Measurements from ENCODE around the gene ACOX1. TPM values are rescaled to one million over a fixed set of nuclear protein-coding genes. Genes with fewer than 3 reads are reported as not detected.

Gene ACOX1
- total and polyA plus RNA-seq, 2 of the 13 experiments (the other 11 are each of a cell fraction or from before 2014, with no cell fraction given), result 86.4 to 120 TPM

GRCh38 chr17:75981019-75981615, 2.2 kb upstream of the ACOX1 start:
- no peak overlapping the region; a peak in 2 of 6 replicates for H3K4me3 ChIP-seq (replicated peaks in 1 of 3; ENCODE audit: insufficient read depth in 1 of 3, low read depth in 2 of 3, low read length in 3 of 3)
- peak overlapping the region; percentile 99 for H3K27ac ChIP-seq (ENCODE audit: extremely low read length, insufficient read depth, low read length)
- ChIA-PET CTCF (ENCODE audit: low intra/inter-chr PET ratio, low total read pairs) (no interaction called here), POLR2A (interaction anchor here (0.9 to 11.5 kb wide), 4 partner anchors 18 to 126 kb away, joined by 3 to 481 read pairs (median 4); partner anchors contain the start of genes CDK3 and WBP2)
- no TSS peak for BruUV-seq (replicated peaks)
- H3K36me3 ChIP-seq (replicated peaks in 1 of 2; ENCODE audit: control insufficient read depth in 1 of 2, insufficient read depth in 2 of 2, low read length in 2 of 2), result peaks cover 1 to 3% of the 10 kb centered on the region in 2 experiments; a peak in 3 of 5 replicates
- in situ Hi-C loops (cut with HindIII; ENCODE audit: extremely low pct_ligation_motif_present, low pct_unique_long_range_greater_than_20kb), result no loop called here
- 88% methylated on average over 7 of the region's 7 CpGs for WGBS (ENCODE audit: low lambda C conversion rate)
- ATAC-seq (no peak), FAIRE-seq (no peak), DNase-seq (ENCODE audit: low spot score) (no peak)
- no peak overlapping the region for H2AFZ ChIP-seq (ENCODE audit: low read length)
- peak overlapping the region; percentile 87 for H3K4me2 ChIP-seq (ENCODE audit: low read depth, low read length)
- H3K4me1 ChIP-seq (ENCODE audit: insufficient read depth, low read length), result peaks cover 71% of the 10 kb centered on the region
- H3K9ac ChIP-seq (ENCODE audit: insufficient read depth, low read depth, low read length), result peak overlapping the region; percentile 91; the same call in 1 of the 2 replicates
- intact Hi-C loops (cut with micrococcal nuclease; ENCODE audit: unreplicated experiment), result no loop called here
- H3K9me3 ChIP-seq (ENCODE audit: low read length), result no peaks in the 10 kb centered on the region
- H3K27me3 ChIP-seq (ENCODE audit: control insufficient read depth in 1 of 2, insufficient read depth in 2 of 2, low read length in 2 of 2), result no peaks in the 10 kb centered on the region; a peak in 1 of 5 replicates
- peaks cover 25% of the 10 kb centered on the region for H3K79me2 ChIP-seq (ENCODE audit: insufficient read depth, low read length)
- no peaks in the 10 kb centered on the region for H4K20me1 ChIP-seq (ENCODE audit: insufficient read depth, low read length)
- TF ChIP-seq HNRNPUL1 (IDR thresholded peaks at IDR 0.05; ENCODE audit: low read depth, low read length) (no peak), HNF1B (CRISPR knock-in tag; IDR thresholded peaks at IDR 0.05) (0 out of 2 replicates have a peak, but pooled peaks have one; percentile 2), KDM2A (CRISPR knock-in tag; IDR thresholded peaks at IDR 0.05; ENCODE audit: borderline replicate concordance, low read depth) (no peak), REXO4 (CRISPR knock-in tag; IDR thresholded peaks at IDR 0.05; ENCODE audit: borderline replicate concordance) (no peak), BORCS8-MEF2B (CRISPR knock-in tag; IDR thresholded peaks at IDR 0.05) (no peak), ZNF605 (CRISPR knock-in tag; IDR thresholded peaks at IDR 0.05) (no peak), ATF7 (IDR thresholded peaks at IDR 0.05) (no peak), ATF7 (CRISPR knock-in tag; IDR thresholded peaks at IDR 0.05) (no peak), RNF2 (conservative IDR thresholded peaks at IDR 0.05; ENCODE audit: low read depth) (no peak), KDM3A (CRISPR knock-in tag; IDR thresholded peaks at IDR 0.05; ENCODE audit: low read depth) (no peak), ZNF441 (CRISPR knock-in tag; IDR thresholded peaks at IDR 0.05; ENCODE audit: borderline replicate concordance) (no peak), ZNF234 (CRISPR knock-in tag; conservative IDR thresholded peaks at IDR 0.05) (no peak), ZBTB38 (CRISPR knock-in tag; IDR thresholded peaks at IDR 0.05) (peak; percentile 14; the same call in 1 of the 2 replicates), ZNF563 (CRISPR knock-in tag; IDR thresholded peaks at IDR 0.05) (0 out of 2 replicates have a peak, but pooled peaks have one; percentile 10)
- TF ChIP-seq, protein P1, sequence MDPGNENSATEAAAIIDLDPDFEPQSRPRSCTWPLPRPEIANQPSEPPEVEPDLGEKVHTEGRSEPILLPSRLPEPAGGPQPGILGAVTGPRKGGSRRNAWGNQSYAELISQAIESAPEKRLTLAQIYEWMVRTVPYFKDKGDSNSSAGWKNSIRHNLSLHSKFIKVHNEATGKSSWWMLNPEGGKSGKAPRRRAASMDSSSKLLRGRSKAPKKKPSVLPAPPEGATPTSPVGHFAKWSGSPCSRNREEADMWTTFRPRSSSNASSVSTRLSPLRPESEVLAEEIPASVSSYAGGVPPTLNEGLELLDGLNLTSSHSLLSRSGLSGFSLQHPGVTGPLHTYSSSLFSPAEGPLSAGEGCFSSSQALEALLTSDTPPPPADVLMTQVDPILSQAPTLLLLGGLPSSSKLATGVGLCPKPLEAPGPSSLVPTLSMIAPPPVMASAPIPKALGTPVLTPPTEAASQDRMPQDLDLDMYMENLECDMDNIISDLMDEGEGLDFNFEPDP (CRISPR knock-in tag; conservative IDR thresholded peaks at IDR 0.05), result 0 out of 2 replicates have a peak, but pooled peaks have one; percentile 20
- TF ChIP-seq, protein P2, sequence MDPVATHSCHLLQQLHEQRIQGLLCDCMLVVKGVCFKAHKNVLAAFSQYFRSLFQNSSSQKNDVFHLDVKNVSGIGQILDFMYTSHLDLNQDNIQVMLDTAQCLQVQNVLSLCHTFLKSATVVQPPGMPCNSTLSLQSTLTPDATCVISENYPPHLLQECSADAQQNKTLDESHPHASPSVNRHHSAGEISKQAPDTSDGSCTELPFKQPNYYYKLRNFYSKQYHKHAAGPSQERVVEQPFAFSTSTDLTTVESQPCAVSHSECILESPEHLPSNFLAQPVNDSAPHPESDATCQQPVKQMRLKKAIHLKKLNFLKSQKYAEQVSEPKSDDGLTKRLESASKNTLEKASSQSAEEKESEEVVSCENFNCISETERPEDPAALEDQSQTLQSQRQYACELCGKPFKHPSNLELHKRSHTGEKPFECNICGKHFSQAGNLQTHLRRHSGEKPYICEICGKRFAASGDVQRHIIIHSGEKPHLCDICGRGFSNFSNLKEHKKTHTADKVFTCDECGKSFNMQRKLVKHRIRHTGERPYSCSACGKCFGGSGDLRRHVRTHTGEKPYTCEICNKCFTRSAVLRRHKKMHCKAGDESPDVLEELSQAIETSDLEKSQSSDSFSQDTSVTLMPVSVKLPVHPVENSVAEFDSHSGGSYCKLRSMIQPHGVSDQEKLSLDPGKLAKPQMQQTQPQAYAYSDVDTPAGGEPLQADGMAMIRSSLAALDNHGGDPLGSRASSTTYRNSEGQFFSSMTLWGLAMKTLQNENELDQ (CRISPR knock-in tag; IDR thresholded peaks at IDR 0.05; ENCODE audit: borderline replicate concordance), result no peak
